Omental fat pad (tissue), 4 donors: ENCODE measurements around the gene BPIFB6. TPM values are rescaled to one million over a fixed set of nuclear protein-coding genes. Genes with fewer than 3 reads are reported as not detected.
"Not testable (repeated sequence)": the region's sequence is repeated elsewhere in the genome, so short reads cannot be mapped to it uniquely, and the experiment has no call there.

ENCODE experiments used
- ATAC-seq: fragments of 150-250 bp; one replicate; pipeline ENCODE4 v1.9.1; 2016; ENCODE audit warnings: mild to moderate bottlenecking, moderate library complexity; ENCODE audit not compliant: low FRiP score
- DNase-seq: peaks from one replicate; pipeline ENCODE4 v3.0.0-alpha.2; 2019; ENCODE audit warnings: low spot score
- total RNA-seq, 4 donors: library from RNA; depleted of rRNA; stranded (reverse); fragments of >200 nt; gene quantifications; one replicate each; pipeline ENCODE4 v1.1.0, GENCODE V29; 2016
- TF ChIP-seq, protein P1 (sequence below), 3 donors: fragments of 450-650 bp; IDR thresholded peaks; one replicate each; pipeline ENCODE4 v1.5.1; 2016 to 2017; ENCODE audit warnings: antibody characterized with exemption in 3 of 3, mild to moderate bottlenecking in 3 of 3, moderate library complexity in 2 of 3

BPIFB6 gene
- total RNA-seq, 4 donors from 2014 or later: not detected

DNA sequence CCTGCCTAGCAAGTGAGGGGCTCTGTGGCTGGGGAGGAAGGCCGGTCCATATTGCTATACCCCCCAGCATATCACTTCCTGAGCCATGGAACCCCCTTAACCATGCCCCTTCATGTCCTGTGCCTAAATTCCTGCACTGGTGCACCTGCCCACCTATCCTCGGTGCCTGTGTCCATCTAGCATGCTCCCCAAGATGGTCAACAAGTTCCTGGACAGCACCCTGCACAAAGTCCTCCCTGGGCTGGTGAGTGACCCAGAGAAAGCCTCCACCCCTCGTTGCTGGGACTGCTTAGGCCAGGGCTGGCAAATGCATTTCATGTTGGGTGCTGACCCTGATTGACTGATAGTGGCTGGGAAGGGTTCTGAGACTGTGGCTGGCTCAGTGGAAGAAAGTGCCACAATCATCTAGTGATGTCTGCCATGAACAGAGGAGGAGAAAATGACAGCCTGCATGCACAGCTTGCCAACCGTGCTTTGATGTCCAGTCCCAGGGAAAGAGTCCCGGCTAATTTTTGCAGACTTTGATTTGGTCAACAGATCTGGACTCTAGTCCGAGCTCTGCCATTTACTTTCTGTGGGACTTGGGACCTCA, 3.5 kb downstream of the BPIFB6 start:
- TF ChIP-seq, protein P1, sequence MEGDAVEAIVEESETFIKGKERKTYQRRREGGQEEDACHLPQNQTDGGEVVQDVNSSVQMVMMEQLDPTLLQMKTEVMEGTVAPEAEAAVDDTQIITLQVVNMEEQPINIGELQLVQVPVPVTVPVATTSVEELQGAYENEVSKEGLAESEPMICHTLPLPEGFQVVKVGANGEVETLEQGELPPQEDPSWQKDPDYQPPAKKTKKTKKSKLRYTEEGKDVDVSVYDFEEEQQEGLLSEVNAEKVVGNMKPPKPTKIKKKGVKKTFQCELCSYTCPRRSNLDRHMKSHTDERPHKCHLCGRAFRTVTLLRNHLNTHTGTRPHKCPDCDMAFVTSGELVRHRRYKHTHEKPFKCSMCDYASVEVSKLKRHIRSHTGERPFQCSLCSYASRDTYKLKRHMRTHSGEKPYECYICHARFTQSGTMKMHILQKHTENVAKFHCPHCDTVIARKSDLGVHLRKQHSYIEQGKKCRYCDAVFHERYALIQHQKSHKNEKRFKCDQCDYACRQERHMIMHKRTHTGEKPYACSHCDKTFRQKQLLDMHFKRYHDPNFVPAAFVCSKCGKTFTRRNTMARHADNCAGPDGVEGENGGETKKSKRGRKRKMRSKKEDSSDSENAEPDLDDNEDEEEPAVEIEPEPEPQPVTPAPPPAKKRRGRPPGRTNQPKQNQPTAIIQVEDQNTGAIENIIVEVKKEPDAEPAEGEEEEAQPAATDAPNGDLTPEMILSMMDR (IDR thresholded peaks at IDR 0.05): no peak
- DNase-seq: no peak
- ATAC-seq: no peak

DNA sequence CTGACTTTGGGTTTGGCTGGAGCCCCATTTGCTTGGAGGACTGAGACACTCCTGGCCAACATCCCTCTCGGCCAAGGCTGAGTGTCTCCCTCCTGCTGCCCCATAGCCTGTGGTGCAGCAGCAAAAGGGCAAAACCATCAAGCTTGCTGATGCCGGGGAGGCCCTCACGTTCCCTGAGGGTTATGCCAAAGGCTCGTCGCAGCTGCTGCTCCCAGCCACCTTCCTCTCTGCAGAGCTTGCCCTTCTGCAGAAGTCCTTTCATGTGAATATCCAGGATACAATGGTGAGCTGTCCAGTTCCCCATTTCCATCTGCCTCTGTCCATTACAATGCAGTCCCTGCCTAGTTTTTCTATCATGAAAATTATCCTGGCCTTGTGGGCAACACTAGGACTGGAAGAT, 6.0 kb downstream of the BPIFB6 start:
- ATAC-seq (no peak), DNase-seq (no peak)
- TF ChIP-seq, protein P1 (IDR thresholded peaks at IDR 0.05): no peak

DNA sequence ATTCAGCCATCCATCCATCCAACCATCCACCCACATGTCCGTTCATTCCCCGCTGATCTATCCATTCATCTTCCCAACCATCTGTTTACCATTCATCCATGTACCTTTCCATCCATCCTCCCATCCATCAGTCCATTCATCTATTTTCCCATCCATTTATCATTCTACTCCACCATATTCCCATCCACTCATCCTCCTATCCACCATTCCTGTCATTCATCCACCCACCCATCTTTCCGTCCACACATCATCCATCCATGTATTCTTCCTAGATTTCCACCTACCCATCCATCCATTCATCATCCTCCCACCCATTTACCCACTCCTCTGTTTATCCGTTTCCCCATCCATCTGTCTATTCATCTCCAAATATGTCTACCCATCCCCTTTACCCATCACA, 6.8 kb downstream of the BPIFB6 start:
- DNase-seq: no peak

DNA sequence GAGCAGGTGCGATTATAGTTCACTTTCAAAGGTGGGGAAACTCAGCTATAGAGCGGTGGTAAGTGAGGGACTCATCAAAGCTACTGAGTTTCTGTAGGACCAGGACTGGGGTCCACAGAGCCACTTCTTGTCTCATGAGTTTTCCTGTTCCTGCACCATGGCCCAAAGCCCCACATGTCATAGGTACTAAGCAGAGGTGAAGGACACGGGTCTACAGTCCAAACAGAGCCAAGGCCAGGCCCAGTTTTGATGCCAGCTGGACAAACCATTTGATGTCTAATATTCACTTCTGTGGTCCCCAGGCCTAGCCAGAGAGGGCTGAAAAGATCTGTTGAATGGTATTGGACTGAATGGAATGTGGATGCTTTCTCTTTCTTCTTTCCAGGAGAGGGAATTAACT, 11.0 kb downstream of the BPIFB6 start:
- TF ChIP-seq, protein P1 (IDR thresholded peaks at IDR 0.05): no peak
- DNase-seq (no peak), ATAC-seq (no peak)

More for the DNA sequence above, 6.8 kb downstream of the BPIFB6 start:
- no peak for ATAC-seq
- TF ChIP-seq, protein P1 (IDR thresholded peaks at IDR 0.05): no peak

DNA sequence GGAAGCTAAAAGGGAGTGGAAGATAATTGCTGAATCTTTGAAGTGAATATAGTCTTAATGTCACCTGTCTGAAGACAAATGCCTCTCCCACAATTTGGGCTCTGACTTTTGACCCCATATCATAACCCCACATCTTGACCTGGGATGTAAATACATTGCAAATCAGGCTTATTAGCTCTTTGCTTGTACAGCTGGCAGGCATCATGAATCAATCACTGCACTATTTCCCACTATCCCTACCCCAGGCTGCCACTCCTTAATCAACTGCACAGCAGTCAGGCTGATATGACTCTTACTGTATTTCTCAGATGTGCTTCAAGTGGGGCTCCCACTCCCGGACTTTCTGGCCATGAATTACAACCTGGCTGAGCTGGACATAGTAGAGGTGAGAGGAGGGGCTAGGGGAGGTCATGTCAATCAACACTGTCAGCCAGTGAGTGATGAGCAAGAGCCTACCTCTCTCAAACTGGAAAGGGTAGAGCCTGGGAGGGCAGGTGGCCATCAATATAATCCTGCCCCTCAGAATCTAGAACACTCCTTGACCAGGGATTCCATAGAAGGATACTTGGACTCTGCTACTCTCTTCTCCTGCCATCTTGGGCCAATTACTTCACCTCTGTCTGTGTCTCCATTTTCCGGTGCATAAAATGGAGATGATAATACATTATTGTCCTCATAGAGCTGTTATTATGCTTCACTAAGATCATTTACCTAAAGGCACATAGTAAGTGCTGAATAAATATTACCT, 11.7 kb downstream of the BPIFB6 start:
- ATAC-seq (no peak), DNase-seq (no peak)
- TF ChIP-seq, protein P1 (IDR thresholded peaks at IDR 0.05): no peak

DNA sequence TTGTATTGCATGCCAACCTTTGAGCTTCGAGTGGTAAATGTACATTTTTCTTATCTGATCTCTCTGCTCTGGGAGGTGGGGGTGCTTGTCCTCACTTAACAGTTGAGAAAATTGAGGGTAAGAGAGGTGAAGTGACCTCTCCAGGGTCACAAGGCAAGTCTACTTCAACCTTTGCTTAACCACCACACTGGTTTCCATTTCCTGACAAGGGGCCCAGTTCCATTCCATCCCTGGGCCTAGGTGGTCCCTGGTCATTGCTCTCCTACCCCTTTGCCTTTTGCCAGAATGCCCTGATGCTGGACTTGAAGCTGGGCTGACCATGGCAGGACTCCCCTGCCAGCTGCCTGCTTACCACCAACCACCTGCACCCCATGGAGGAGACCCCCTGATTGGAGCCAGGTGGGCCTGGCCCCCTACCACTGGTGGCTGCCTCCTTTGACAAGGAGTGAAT, 12.3 kb downstream of the BPIFB6 start:
- TF ChIP-seq, protein P1 (IDR thresholded peaks at IDR 0.05): no peak
- ATAC-seq: no peak

DNA sequence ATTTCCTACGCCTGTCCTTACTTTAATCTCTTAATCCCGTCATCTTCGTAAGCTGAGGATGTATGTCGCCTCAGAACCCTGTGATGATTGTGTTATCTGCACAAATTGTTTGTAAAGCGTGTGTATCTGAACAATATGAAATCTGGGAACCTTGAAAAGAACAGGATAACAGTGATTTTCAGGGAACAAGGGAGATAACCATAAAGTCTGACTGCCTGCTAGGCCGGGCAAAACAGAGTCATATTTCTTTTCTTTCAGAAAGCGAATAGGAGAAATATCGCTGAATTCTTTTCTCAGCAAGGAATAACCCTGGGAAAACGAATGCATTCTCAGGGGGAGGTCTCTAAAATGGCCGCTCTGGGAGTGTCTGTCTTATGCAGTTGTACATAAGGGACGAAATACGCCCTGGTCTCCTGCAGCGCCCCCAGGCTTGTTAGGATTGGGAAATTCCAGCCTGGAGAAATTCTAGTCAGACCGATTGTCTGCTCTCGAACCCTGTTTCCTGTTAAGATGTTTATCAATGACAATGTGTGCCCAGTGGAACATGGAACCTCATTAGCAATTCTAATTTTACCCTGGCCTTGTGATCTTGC, 13.8 kb downstream of the BPIFB6 start:
- not testable (repeated sequence) for DNase-seq, ATAC-seq

More for the DNA sequence above, 12.3 kb downstream of the BPIFB6 start:
- DNase-seq: no peak
